NT2/D1 (cell line): Measurements from ENCODE around the gene ZNF91.

ENCODE experiments used
- SUZ12 ChIP-seq: IDR thresholded peaks from 2 replicates; pipeline ENCODE4 v1.6.1; 2011; ENCODE audit not compliant: insufficient read length, insufficient read depth; ENCODE audit errors: extremely low read depth
- YY1 ChIP-seq: IDR thresholded peaks from 2 replicates; pipeline ENCODE4 v1.6.1; 2011; ENCODE audit not compliant: insufficient read length, insufficient read depth
- ZNF274 ChIP-seq: IDR thresholded peaks from 2 replicates; pipeline ENCODE4 v1.6.1; 2011; ENCODE audit warnings: mild to moderate bottlenecking, low read depth, low read length

GRCh38 chr19:23440207-23440606 lies 44.9 kb upstream of the ZNF91 start:
- TF ChIP-seq YY1 (no peak), ZNF274 (no peak), SUZ12 (no peak)
